Choroid plexus epithelial cell (primary cell): ENCODE measurements around the gene KLK8.

ENCODE experiments used
- DNase-seq: peaks from one replicate; pipeline ENCODE4 v3.0.0-alpha.2; 2010; ENCODE audit warnings: low read depth
- H3K4me3 ChIP-seq: 2 replicates; pipeline ENCODE4 v1.5.1; 2011; ENCODE audit warnings: low read depth, mild to moderate bottlenecking, control low read depth, low read length, moderate library complexity
- TF ChIP-seq, protein P1 (sequence below): conservative IDR thresholded peaks from 2 replicates; pipeline ENCODE4 v1.5.1; 2011; ENCODE audit warnings: low read depth, mild to moderate bottlenecking, control low read depth, inconsistent platforms, low read length, moderate library complexity

Gene KLK8

DNA sequence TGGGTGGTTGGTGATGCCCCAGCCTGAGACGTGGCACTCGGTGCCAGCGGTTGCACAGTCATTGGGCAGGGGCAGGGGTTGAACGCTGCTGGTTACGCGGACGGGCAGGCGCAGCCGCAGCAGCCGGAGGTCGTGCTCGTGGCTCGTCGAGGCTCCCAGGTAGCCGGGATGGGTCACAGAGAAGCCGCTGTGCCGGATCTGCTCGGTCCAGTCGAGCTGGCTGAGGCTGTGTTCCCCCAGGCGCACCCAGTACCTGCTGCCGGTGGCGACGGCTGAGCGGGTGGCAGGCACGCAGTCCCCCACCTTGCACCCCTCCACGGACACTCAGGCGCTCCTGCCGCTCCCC lies 30.4 kb upstream of the KLK8 start:
- no peak overlapping the region for H3K4me3 ChIP-seq
- TF ChIP-seq, protein P1, sequence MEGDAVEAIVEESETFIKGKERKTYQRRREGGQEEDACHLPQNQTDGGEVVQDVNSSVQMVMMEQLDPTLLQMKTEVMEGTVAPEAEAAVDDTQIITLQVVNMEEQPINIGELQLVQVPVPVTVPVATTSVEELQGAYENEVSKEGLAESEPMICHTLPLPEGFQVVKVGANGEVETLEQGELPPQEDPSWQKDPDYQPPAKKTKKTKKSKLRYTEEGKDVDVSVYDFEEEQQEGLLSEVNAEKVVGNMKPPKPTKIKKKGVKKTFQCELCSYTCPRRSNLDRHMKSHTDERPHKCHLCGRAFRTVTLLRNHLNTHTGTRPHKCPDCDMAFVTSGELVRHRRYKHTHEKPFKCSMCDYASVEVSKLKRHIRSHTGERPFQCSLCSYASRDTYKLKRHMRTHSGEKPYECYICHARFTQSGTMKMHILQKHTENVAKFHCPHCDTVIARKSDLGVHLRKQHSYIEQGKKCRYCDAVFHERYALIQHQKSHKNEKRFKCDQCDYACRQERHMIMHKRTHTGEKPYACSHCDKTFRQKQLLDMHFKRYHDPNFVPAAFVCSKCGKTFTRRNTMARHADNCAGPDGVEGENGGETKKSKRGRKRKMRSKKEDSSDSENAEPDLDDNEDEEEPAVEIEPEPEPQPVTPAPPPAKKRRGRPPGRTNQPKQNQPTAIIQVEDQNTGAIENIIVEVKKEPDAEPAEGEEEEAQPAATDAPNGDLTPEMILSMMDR = no peak
- DNase-seq = no peak

- H3K4me3 ChIP-seq = no peak overlapping the region
- no peak for DNase-seq
- TF ChIP-seq, protein P1 = no peak
These were observed 29.9 kb upstream of the KLK8 start for GRCh38 chr19:51031220-51031879.

DNA sequence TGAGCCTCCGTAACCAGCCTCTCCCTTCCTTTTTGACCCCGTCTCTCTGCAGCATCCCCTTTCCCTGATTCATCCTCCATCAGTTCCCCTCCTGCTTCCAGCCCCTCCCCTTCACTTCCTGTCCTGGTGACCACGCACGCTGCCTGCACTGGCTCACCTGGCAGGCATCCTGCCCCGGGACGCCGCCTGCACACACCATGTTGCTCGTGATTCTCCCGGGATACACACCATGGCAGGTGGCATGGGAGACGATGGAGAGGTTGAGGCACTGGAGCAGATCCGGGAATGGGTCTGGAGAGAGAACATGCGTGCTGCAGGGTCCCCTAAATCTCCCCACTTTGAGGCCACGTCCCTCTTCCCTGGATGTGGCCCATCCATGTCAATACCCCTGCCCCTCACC lies 29.2 kb upstream of the KLK8 start:
- TF ChIP-seq, protein P1 = no peak
- no peak for DNase-seq
- no peak overlapping the region for H3K4me3 ChIP-seq

- no peak overlapping the region for H3K4me3 ChIP-seq
- DNase-seq = no peak
- TF ChIP-seq, protein P1 = no peak
These were observed 28.3 kb upstream of the KLK8 start for GRCh38 chr19:51029718-51030117.

GRCh38 chr19:51027873-51028272 lies 26.5 kb upstream of the KLK8 start:
- TF ChIP-seq, protein P1 = no peak
- DNase-seq = no peak
- no peak overlapping the region for H3K4me3 ChIP-seq

DNA sequence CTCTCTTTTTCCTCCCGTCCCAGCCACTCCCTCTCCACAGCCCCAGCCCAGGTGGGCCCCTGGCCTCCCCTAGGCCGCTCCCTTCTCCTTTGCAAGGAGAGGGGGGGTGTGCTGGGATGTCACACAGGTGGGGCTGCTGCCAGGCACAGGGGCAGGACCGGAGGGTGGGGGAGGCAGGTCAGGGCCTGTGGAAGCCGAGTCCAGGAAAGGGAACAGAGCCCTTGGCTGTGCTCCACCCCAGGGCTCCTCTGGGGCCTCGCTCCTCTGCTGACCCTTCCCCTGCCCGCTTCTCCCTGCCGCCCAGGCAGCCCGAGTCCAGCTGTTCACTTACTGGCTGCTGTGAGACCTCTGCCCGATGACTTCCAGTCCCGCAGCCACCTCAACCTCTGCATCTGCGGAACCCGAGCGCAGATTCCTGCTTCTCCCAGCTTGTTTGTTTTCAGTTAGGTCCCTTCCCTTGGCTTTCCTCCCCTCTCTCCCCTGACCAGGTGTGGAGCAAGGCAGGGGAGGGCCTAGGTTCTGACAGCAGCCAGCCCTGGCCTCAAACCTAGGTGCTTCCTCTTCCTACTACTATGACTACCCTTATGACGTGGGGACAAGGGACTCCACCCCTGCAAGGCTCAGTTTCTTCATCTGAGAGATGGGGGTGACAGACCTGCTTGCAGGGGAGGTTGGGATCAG lies 25.9 kb upstream of the KLK8 start:
- TF ChIP-seq, protein P1 = no peak
- DNase-seq = no peak
- no peak overlapping the region for H3K4me3 ChIP-seq

DNA sequence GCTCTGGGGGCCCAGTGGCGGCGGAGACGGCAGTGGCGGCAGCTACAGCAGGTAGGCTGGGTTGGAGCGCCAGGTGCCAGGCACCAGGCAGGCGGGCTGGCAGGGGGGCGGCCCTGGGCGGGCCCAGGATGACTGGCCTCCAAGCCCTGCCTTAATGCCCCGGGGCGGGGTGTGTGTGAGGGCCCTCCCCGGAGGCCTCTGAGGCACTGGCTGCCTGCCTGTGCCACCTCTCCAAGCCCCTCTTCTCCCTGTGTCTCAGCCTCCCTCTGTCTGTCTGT lies 25.1 kb upstream of the KLK8 start, which contains the start of gene KLK11:
KLK11 (minus strand) TSS at position 63 of the 278 bp plus-strand sequence. CDS start 985 bp downstream, outside the sequence.
- H3K4me3 ChIP-seq = no peak within 1 kb of the TSS
- TF ChIP-seq, protein P1 = no peak
- no peak for DNase-seq
